ENCODE data around the gene ENDOU.

Gene ENDOU

DNA sequence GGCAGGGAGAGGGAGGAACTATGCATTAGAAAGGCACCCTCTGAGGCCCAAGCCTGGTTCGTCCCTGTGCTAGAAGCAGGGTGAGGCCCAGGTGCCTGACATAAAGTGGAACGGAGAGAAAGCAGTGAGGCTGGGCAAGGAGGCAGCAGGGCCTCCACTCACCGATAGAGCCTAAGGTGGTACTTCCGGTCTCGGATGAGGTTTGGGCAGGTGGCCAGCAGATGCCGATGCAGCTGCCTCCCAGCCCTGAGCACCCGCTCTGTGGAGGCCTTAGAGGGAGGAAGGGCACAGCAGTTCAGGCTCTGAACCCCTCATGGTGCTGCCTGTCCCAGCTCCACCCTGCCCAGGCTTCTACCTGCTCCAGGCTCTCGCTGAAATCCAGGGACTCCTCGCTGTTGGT is 26.3 kb upstream of the ENDOU start:
- no peak overlapping the region for H3K27ac ChIP-seq
- TF ChIP-seq, protein P1, sequence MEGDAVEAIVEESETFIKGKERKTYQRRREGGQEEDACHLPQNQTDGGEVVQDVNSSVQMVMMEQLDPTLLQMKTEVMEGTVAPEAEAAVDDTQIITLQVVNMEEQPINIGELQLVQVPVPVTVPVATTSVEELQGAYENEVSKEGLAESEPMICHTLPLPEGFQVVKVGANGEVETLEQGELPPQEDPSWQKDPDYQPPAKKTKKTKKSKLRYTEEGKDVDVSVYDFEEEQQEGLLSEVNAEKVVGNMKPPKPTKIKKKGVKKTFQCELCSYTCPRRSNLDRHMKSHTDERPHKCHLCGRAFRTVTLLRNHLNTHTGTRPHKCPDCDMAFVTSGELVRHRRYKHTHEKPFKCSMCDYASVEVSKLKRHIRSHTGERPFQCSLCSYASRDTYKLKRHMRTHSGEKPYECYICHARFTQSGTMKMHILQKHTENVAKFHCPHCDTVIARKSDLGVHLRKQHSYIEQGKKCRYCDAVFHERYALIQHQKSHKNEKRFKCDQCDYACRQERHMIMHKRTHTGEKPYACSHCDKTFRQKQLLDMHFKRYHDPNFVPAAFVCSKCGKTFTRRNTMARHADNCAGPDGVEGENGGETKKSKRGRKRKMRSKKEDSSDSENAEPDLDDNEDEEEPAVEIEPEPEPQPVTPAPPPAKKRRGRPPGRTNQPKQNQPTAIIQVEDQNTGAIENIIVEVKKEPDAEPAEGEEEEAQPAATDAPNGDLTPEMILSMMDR (IDR thresholded peaks at IDR 0.05) = no peak
- TF ChIP-seq ZFX (IDR thresholded peaks at IDR 0.05; ENCODE audit: borderline replicate concordance) = no peak

DNA sequence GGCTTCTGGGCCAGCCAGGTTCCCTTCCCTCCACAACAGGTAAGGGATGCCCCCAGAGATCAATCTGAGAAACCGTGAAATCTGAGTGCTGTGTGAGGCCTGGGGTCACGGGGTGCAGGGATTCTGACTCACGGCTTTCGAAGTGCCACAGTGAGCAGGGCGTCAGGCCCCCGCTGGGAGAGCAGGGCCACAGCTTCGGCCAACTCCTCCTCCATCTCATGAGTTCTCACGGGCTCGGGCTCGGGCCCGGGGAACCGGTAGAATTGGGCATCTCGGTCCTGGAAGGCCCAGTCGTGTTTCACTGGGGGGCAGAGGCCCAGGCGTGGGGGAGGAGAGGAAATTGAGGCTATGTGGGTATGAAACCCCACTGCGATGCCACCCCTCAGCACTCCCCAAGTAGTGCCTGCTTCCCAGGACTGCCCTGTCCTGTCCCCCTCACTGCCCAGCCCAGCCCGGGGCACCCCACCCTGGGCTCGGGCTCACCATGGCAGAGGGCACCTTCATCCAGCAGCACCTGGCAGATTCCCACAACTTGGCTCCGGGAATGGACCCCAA is 25.7 kb upstream of the ENDOU start:
- TF ChIP-seq, protein P1 (IDR thresholded peaks at IDR 0.05) = no peak
- no peak for TF ChIP-seq ZFX (IDR thresholded peaks at IDR 0.05; ENCODE audit: borderline replicate concordance)
- no peak overlapping the region for H3K27ac ChIP-seq

DNA sequence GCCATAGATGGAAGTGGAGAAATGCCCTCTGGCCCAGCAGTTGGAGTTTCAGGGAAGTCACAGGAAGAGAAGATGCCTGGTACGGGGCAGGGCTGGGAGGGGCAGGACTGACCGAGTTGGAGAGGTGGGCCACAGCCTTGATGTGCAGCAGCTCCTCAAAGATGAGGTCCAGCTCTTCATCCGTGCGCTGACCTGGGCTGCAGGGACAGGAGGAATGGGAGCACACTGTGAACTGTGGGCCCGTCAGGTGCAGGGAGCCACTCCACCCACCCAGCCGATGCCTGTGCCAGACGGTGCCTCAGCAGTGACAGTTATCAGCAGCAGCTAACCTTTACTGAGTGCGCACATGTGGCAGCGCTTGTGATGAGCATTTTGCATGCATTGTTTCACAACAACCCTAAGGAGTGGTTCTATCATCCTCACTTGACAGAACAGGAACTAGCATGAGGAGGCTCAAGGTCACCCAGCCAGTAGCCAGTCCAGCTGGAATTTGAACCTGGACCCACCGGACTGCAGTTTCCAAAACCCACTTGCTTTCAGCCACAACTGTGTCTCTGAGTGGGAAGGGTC is 25.0 kb upstream of the ENDOU start:
- TF ChIP-seq, protein P1 (IDR thresholded peaks at IDR 0.05) = no peak
- H3K27ac ChIP-seq = no peak overlapping the region

DNA sequence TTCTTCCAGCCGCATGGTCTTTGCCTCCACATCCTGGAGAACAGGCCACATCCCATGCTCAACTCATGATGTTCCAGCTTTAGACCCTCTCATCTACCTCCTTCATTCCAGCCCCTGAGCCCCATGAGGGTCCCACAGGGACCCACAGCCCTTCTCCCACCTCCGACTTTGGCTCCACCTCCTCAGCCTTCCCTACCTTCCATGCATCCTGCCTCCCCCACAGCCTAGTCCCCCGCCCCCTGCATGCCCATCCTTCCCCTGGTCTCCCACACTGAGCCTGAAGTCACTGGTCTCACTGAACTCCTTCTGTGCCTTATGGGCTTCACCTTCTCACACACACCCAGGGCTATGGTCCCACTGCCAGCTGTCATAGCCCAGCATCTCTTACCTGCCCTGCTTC is 23.6 kb upstream of the ENDOU start:
- no peak for TF ChIP-seq ZFX (IDR thresholded peaks at IDR 0.05; ENCODE audit: borderline replicate concordance)
- TF ChIP-seq, protein P1 (IDR thresholded peaks at IDR 0.05) = no peak
- no peak overlapping the region for H3K27ac ChIP-seq

DNA sequence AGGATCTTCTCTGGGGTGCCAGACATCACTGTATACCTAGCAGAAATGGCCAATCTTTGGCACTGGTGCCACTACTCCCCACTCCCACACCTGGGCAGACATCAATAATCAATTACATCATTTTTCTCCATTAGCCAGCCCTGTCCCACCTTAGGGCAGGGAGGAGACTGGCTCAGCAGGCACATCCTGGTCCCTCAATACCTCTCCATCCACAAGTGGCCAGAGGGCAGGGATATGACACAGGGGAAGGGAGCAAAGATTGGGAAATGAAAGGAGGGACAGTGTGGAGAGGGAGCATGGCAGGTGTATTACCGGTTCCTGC is 23.2 kb upstream of the ENDOU start:
- no peak for TF ChIP-seq ZFX (IDR thresholded peaks at IDR 0.05; ENCODE audit: borderline replicate concordance)
- TF ChIP-seq, protein P1 (IDR thresholded peaks at IDR 0.05) = no peak
- H3K27ac ChIP-seq = no peak overlapping the region

- H3K27ac ChIP-seq = no peak overlapping the region
- TF ChIP-seq ZFX (IDR thresholded peaks at IDR 0.05; ENCODE audit: borderline replicate concordance) = no peak
- TF ChIP-seq, protein P1 (IDR thresholded peaks at IDR 0.05) = no peak
These were observed 22.6 kb upstream of the ENDOU start for GRCh38 chr12:47747596-47748506.

GRCh38 chr12:47747126-47747525 is 21.8 kb upstream of the ENDOU start:
- TF ChIP-seq, protein P1 (IDR thresholded peaks at IDR 0.05) = no peak
- no peak for TF ChIP-seq ZFX (IDR thresholded peaks at IDR 0.05; ENCODE audit: borderline replicate concordance)

More at GRCh38 chr12:47747126-47747525, 21.8 kb upstream of the ENDOU start:
- no peak overlapping the region for H3K27ac ChIP-seq
